Islet of Langerhans (tissue), 1 donor: ENCODE measurements around the gene WHRN.

Experiments used
- FAIRE-seq: peaks from one replicate; lab custom pipeline; 2011; peaks lifted over from hg19 to GRCh38; lab: Jason Lieb, UNC

Gene WHRN

DNA sequence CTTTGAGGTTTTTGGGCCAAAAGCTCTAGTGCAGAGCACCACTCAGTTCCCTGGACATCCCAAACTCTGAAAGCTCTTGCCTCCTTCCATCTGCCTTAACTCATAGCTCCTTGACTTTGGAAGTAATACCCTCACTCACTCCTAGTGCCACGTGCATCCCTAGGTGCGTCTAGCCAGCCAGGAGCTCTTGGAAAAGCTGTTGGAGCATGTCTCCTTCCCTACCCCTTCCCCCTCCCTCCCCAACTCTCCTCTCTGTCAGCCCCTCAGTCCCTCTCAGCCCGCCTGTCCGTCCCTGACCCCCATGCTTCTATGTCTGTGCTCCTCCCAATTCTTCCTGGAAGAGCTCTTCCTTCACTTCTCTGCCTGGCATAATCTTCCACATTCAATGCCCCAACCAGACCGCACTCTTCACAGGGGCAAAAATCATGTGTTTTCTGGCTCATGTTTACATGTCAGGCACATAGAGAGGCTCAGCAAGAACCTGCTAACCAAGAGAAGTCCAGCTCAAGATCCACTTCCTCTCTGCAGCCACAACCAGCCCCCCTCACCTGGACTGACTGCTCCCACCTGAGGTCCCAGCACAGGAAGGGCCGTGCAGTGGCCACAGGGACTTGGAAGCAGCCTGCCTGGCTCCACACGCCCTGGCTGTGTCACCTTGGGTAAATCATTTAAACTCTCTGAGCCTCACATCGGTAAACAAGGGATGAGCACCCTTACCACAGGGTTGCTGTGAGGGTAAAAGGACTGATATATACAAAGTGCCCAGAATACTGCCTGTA, 58.4 kb downstream of the WHRN start:
- FAIRE-seq, result no peak

DNA sequence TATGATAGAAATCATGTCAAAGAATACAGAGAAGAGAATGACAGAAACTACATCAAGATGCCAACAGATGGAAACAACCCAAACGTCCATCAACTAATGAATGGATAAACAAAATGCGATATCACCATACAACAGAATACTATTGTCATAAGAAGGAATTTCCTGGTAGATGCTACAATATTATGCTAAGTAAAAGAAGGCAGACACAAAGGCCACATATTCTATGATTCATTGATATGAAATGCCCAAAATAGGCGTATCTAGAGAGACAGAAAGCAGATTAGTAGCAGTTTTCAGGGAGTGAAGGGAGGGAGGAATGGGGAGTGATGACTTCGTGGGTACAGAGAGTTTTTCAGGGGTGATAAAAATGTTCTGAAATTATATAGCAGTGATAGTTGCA, 59.2 kb downstream of the WHRN start:
- FAIRE-seq, result no peak

GRCh38 chr9:114445616-114446015, 59.7 kb downstream of the WHRN start:
- FAIRE-seq, result no peak

GRCh38 chr9:114442022-114442421, 63.3 kb downstream of the WHRN start:
- no peak for FAIRE-seq

DNA sequence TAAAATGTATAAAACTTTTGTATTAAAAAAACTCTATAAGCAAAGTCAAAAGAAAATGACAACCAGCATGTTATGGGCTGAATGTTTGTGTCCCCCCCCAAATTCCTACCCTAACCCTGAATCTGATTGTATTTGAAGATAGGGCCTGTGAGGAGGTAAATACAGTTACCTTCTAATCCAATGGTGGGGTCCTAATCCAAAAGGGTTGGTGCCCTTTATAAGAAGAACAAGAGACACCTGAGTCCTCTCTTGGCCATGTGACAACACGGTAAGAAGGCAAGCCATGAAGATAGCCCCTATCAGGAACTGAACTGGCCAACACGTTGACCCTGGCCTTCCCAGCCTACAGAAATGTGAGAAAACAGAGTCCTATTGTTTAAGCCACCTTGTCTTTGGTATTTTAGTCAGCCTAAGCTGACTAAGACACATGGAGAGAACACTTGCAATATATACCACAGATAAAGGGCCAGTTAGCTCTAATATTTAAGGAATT, 67.8 kb downstream of the WHRN start:
- no peak for FAIRE-seq

DNA sequence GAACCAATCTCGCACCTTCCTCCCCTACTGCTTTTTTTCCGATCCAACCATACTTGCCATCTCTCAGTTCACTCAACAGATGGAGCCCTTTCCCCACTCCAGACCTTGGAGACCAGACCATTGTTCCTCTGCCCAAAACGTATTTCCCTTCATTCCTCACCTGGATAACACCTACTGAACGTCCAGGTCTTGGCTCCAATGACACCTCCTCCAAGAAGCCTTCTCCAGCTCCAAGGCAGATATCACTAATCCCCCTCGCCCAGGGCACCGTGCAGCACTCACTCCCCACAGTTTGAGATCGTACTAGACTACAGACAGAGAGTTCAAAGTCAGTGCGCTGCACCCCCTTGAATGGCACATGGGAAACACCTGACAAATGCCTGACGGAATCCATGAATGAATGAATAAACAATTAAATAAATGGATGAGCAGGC, 70.4 kb downstream of the WHRN start:
- FAIRE-seq, result no peak

DNA sequence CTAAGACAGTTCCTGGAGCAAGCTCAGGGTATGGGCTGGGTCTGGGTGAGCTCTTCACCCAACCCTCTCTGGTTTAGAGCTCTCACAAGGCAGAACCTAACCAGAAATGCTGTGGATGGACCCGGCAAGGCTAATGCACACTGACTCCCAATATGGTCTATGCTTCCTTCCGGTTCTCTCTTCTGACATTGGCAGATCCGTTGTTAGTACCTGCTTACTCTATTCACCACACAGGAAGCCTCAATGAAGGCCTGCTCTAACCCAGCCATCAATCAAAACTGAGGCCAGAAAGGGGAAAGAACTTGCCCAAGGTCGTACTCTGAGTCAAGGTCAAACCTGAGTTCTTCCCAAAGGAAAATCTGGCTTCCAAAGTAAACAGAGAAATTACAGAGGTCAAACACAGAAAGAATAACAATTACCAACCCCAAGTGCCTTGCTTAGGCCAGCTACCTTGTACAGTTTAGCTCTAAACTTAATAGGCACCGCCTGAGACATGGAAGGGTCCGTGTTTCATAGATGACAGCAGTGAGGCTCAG, 71.5 kb downstream of the WHRN start:
- no peak for FAIRE-seq

DNA sequence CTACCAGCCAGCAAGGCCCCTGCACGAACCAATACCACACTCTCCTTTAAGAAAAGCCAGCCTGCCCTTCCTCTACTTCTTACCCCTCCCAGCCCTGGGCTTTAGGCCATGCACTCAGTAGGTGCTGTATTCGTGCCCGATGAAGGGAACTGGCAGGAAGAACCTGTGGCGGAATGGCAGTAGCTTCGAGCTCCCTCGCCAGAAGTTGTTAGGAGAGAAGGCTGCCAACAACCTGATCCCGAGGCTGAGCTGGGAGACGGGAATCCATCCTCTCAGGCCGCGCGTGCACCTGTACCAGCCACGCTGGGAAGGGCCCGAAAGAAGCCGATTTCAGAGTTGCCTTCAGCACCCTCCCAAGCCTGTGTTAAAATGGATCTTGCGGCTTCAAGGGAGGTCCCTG, 72.2 kb downstream of the WHRN start:
- FAIRE-seq, result no peak

DNA sequence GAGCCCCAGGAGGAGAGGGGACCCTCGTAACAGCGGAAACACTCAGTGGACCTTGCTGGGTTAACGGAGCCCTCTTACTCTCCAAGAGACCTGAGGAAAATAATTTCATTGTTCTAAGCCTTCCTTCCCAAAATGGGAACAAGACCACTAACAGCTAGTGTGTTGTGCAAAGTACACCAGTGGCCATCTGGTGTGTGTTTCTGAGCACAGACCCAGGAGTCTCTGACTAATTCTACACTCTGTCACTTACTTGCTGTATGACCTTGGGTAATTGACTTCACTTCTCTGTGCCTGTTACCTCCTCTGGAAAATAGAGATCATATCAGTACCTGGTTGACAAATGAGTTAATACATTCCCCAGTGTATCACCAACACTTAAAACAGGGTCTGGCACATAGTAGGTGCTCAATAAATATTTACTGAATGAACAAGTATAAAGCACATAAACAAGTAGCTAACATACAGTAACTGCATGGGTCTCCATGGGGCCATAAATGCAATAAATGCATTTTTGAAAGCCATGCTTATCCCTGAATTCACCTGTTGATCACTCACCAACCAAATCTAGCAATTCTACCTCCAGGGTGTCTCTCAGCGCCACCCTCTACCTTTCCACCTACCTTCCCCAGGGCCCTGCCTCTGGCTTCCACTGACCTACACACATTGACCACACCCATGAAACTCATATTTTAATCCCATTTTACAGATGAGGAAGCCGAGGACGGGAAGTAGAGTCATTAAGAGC, 72.8 kb downstream of the WHRN start:
- FAIRE-seq, result no peak

- no peak for FAIRE-seq
These were observed 73.5 kb downstream of the WHRN start for GRCh38 chr9:114431770-114432169.

DNA sequence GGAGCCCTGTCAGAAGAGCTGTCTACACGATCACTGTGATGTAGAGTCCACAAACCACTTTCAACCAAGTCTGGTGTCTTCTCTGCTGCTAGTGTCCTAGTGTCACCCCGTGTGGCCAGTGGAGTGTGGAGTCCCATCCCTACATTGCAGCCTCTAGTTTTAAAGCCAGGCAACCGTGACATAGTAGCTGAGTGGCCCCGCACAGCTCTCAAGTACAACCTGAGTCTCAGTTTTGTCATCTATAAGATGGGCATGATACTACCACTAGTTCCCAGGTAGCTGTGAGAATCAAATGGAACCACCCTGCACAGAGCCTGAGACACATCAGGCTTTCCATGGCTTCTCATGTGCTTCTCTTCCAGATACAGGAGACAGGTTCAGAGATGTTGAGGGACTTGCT, 74.3 kb downstream of the WHRN start:
- no peak for FAIRE-seq

GRCh38 chr9:114430457-114430856, 74.8 kb downstream of the WHRN start:
- no peak for FAIRE-seq

DNA sequence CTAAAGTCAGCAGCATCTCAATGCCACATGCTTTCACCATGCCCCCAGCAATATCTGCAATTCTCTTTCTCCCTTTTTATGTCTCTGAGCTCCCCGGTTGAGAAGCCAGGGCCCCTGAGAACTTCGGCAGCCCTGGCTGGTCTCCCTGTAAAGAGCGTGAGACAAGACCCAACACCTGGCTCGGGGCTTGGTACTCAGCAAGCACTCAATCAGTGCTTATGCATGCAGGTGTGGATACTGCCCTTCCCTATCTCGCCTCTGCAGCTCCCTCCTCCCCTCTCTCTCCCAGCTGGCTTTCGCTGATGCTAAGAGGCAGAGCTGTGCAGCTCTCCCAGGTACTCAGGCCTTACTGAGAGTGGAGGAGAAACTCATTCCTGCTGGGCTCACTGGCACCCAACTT, 75.8 kb downstream of the WHRN start:
- FAIRE-seq, result no peak

GRCh38 chr9:114428466-114428865, 76.8 kb downstream of the WHRN start:
- no peak for FAIRE-seq

DNA sequence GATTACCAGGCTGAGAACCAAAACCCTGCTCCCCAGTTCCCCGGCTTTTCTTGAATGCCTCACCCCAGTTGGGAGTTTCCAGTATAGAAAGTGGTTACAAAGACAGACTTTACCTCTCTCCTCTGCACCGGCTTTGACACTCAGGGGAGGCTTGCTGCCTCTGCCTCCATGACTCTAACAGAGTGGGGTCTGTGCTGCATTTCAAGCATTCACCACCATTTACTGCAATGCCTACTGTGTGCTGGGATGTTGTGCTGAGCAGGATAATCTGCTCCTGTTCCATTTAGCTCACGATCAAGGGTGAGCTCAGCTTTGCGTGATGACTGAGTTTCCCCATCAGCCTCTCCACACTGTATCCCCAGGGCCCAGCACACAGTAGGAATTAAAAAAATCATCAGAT, 77.6 kb downstream of the WHRN start:
- no peak for FAIRE-seq

- FAIRE-seq, result no peak
These were observed 79.0 kb downstream of the WHRN start for GRCh38 chr9:114426046-114426948.

DNA sequence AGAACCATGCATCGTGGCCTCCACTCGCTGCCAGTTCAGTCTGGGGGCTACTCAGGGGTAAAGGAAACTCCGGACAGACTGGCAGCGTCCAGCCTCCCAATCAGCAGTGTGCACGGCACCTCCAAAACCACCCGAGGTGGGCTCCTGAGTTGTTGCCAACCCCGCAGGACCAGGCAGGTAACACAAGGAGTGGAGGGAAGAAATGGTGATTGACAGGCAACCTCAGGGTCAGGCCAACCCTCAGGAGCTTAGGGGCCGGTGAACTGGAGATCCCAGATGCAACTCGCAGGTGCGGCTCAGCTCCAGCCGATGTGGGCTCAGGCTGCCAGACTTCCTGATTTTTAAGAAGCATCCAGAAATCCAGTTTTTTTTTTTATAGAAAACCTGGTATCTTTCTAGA, 80.1 kb downstream of the WHRN start:
- FAIRE-seq, result no peak

DNA sequence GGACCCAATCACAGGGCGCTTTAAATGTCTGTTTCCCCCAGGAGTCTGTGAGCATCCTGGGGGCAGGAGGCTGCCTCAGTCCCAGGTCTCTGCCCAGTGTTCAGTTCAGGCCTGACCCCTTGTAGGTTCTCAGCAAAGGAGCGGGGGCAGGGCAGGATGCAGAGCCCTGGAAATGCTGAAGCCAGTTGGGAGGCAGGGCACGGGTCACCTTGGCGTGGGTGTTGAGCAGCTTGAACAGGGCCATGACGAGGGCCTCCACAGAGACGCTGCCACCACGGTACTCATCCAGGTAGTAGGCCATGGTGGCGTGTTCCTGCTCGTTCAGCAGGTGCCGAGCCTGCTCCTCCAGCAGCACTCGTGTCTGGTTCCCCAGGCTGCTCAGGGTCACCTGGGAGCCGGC, 81.1 kb downstream of the WHRN start:
- no peak for FAIRE-seq

- no peak for FAIRE-seq
These were observed 82.1 kb downstream of the WHRN start for GRCh38 chr9:114423181-114423580.

DNA sequence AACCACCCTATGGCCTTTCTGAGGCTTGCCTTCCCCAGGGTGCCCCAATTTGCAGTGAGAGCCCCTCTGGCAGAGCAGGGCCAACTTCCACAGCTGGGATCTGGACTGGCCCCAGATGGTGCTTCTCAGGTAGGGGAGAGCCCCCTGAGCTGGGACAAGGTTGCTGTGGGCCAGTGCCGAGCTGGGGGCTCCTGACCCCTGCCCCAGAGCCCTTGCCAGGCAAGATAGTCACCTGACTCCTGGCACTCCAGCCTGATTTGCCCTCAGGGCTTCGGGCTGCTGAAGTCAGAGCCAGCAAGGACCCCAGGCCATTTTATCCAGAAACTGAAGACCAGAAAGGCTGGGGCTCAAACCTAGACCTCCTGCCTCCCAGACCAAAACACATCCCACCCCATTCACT, 84.1 kb downstream of the WHRN start:
- FAIRE-seq, result no peak

DNA sequence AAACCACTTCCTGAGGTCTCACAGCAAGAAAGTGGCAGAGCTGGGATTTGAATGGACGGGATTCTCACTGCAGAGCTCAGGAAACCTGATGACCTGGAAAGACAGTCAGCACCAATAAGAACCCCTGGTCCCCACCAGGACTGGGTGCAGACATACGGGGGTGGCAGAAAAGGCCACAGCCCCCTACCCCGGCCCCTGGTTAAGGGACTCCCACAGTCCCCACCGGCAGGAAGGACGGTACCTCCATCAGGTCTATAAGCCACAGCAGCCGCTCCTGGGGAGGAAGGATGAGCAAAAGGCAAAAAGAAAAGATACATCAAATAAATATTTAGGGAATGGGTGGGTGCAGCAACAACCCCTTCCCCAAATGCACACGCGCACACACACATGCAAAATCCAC, 85.5 kb downstream of the WHRN start:
- no peak for FAIRE-seq

- FAIRE-seq, result no peak
These were observed 87.2 kb downstream of the WHRN start for GRCh38 chr9:114418053-114418452.
